Hepatocyte (in vitro differentiated cells): ENCODE measurements around the gene P2RX4.

ENCODE experiments used
- CTCF ChIP-seq: fragments of 200-600 bp; sonication (generic); IDR thresholded peaks from 2 replicates; pipeline ENCODE4 v1.5.1; 2016; ENCODE audit warnings: antibody characterized with exemption, mild to moderate bottlenecking; ENCODE audit not compliant: poor library complexity
- EZH2 ChIP-seq: fragments of 200-600 bp; sonication (generic); IDR thresholded peaks from 2 replicates; pipeline ENCODE4 v1.6.1; 2016; ENCODE audit warnings: antibody characterized with exemption, mild to moderate bottlenecking, borderline replicate concordance

GRCh38 chr12:121232977-121233627, 23.2 kb downstream of the P2RX4 start:
- TF ChIP-seq CTCF (no peak), EZH2 (no peak)
